ENCODE results near the gene GSTA5.
"Not testable (repeated sequence)": the region's sequence is repeated elsewhere in the genome, so short reads cannot be mapped to it uniquely, and the experiment has no call there.

The GSTA5 gene

GRCh38 chr6:52802806-52803205 lies 37.8 kb downstream of the GSTA5 start:
- no peaks in the 10 kb centered on the region for H3K36me3 Mint-ChIP-seq (ENCODE audit: low read depth)
- H3K9me3 Mint-ChIP-seq, result no peaks in the 10 kb centered on the region
- H3K27ac Mint-ChIP-seq, result no peak overlapping the region
- no peak overlapping the region for H3K4me3 Mint-ChIP-seq
- H3K4me1 Mint-ChIP-seq, result no peaks in the 10 kb centered on the region
- no peaks in the 10 kb centered on the region for H3K27me3 Mint-ChIP-seq (ENCODE audit: low read depth)
- TF ChIP-seq, protein P1, sequence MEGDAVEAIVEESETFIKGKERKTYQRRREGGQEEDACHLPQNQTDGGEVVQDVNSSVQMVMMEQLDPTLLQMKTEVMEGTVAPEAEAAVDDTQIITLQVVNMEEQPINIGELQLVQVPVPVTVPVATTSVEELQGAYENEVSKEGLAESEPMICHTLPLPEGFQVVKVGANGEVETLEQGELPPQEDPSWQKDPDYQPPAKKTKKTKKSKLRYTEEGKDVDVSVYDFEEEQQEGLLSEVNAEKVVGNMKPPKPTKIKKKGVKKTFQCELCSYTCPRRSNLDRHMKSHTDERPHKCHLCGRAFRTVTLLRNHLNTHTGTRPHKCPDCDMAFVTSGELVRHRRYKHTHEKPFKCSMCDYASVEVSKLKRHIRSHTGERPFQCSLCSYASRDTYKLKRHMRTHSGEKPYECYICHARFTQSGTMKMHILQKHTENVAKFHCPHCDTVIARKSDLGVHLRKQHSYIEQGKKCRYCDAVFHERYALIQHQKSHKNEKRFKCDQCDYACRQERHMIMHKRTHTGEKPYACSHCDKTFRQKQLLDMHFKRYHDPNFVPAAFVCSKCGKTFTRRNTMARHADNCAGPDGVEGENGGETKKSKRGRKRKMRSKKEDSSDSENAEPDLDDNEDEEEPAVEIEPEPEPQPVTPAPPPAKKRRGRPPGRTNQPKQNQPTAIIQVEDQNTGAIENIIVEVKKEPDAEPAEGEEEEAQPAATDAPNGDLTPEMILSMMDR (IDR thresholded peaks at IDR 0.05; ENCODE audit: unreplicated experiment in 3 of 3), result no peak

DNA sequence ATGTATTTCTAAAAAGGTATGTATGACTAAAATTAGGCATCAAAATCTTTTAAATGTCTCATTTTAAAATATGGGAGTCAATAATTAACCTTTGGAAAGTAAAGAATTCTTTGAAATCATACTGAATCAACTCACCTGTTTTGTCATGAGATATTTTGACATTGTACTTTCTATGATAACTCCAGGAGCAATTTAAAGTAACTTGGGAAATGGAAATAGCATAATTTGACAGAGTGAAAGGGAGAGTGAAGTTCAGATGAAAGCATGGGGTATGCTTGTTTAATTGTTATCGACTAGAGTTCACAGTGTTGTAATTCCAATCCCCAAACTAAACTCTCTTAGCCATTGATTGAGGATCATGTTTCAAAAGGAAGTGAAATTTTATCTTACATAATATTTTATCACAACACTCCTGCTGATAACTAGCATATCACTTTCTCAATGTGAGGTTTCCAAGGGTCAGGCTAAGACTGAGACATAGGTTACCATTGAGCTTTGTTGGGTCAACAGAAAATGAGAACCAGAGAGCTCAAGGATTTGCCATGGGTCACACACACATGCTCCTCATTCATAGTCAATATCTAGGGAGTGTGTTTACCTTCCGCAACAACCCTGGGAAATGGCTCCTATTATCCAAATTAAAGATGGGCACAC lies 39.3 kb downstream of the GSTA5 start:
- H3K9me3 Mint-ChIP-seq, result no peaks in the 10 kb centered on the region
- TF ChIP-seq, protein P1 (IDR thresholded peaks at IDR 0.05; ENCODE audit: unreplicated experiment in 3 of 3), result no peak

DNA sequence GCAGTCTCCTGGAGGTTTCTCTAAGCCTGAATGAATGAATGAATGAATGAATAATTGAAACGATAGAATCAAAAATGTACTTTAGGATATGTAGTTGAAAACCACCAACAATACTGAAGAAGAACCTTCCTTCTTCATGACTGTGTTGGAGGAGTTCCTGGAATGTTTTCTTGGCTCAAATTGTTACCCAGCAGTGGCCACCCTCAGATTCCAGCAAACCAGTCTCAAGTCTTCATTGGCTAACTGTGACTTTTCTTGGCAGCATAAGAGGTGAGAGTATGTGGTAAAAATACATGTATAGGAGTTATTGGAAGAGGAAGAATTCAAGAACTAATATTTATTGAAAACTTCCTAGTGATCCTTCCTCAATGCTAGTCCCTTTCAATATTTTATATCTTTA lies 41.3 kb downstream of the GSTA5 start:
- H3K36me3 Mint-ChIP-seq (ENCODE audit: low read depth); H3K27me3 Mint-ChIP-seq (ENCODE audit: low read depth); H3K9me3 Mint-ChIP-seq; H3K4me3 Mint-ChIP-seq; H3K4me1 Mint-ChIP-seq; H3K27ac Mint-ChIP-seq: not testable (repeated sequence)

More for the DNA sequence above, 39.3 kb downstream of the GSTA5 start:
- Mint-ChIP-seq H3K27me3 (ENCODE audit: low read depth) (no peaks in the 10 kb centered on the region), H3K27ac (no peak overlapping the region), H3K4me1 (no peaks in the 10 kb centered on the region), H3K36me3 (ENCODE audit: low read depth) (no peaks in the 10 kb centered on the region), H3K4me3 (no peak overlapping the region)

- not testable (repeated sequence) for H3K4me3 Mint-ChIP-seq; H3K27ac Mint-ChIP-seq; H3K9me3 Mint-ChIP-seq; H3K4me1 Mint-ChIP-seq; H3K27me3 Mint-ChIP-seq (ENCODE audit: low read depth); H3K36me3 Mint-ChIP-seq (ENCODE audit: low read depth)
Observed at GRCh38 chr6:52794366-52794765, 46.2 kb downstream of the GSTA5 start.

- TF ChIP-seq, protein P1 (IDR thresholded peaks at IDR 0.05; ENCODE audit: unreplicated experiment in 3 of 3), result no peak
- peaks cover 7% of the 10 kb centered on the region for H3K9me3 Mint-ChIP-seq
- H3K4me3 Mint-ChIP-seq, result no peak overlapping the region
- H3K27me3 Mint-ChIP-seq (ENCODE audit: low read depth), result peaks cover 3% of the 10 kb centered on the region
- H3K27ac Mint-ChIP-seq, result peak overlapping the region in 2 of 3 experiments; percentile 54 to 58
- H3K36me3 Mint-ChIP-seq (ENCODE audit: low read depth), result peaks cover 8% of the 10 kb centered on the region
- no peaks in the 10 kb centered on the region for H3K4me1 Mint-ChIP-seq
Observed at GRCh38 chr6:52790861-52791260, 49.8 kb downstream of the GSTA5 start.

- not testable (repeated sequence) for H3K9me3 Mint-ChIP-seq; H3K4me1 Mint-ChIP-seq; H3K27me3 Mint-ChIP-seq (ENCODE audit: low read depth); H3K36me3 Mint-ChIP-seq (ENCODE audit: low read depth); H3K4me3 Mint-ChIP-seq
- H3K27ac Mint-ChIP-seq, result peak overlapping the region in 1 of 3 experiments; percentile 58
Observed at GRCh38 chr6:52789658-52790057, 51.0 kb downstream of the GSTA5 start.

- H3K27ac Mint-ChIP-seq, result peak overlapping the region in 1 of 3 experiments; percentile 80
- TF ChIP-seq, protein P1 (IDR thresholded peaks at IDR 0.05; ENCODE audit: unreplicated experiment in 3 of 3), result no peak
- no peak overlapping the region for H3K4me3 Mint-ChIP-seq
- peaks cover 7% of the 10 kb centered on the region for H3K9me3 Mint-ChIP-seq
- peaks cover 8% of the 10 kb centered on the region for H3K36me3 Mint-ChIP-seq (ENCODE audit: low read depth)
- no peaks in the 10 kb centered on the region for H3K27me3 Mint-ChIP-seq (ENCODE audit: low read depth)
- no peaks in the 10 kb centered on the region for H3K4me1 Mint-ChIP-seq
Observed at GRCh38 chr6:52788478-52788877, 52.1 kb downstream of the GSTA5 start.
